GM18868 (cell line): Measurements from ENCODE around the gene PACC1.

ENCODE experiments used
- ATAC-seq: cut with Tn5 transposase; IDR thresholded peaks from one replicate; pipeline ENCODE4 v1.9.1; 2021; ENCODE audit warnings: mild to moderate bottlenecking, moderate library complexity; ENCODE audit not compliant: unreplicated experiment

PACC1 gene

GRCh38 chr1:212438831-212439237 is 24.1 kb upstream of the PACC1 start:
- ATAC-seq: no peak

GRCh38 chr1:212437179-212437798 is 22.6 kb upstream of the PACC1 start:
- ATAC-seq: no peak

- no peak for ATAC-seq
Observed at GRCh38 chr1:212434992-212435391, 20.3 kb upstream of the PACC1 start.

- no peak for ATAC-seq
Observed at GRCh38 chr1:212433577-212434462, 19.1 kb upstream of the PACC1 start.

- ATAC-seq: peak; percentile 99
Observed at GRCh38 chr1:212432661-212433576, 18.2 kb upstream of the PACC1 start, which contains the start of gene NENF. TSS of gene NENF (plus strand) at chr1:212432920. CDS start at chr1:212432944, 24 bp downstream.

GRCh38 chr1:212432272-212432660 is 17.6 kb upstream of the PACC1 start:
- no peak for ATAC-seq

GRCh38 chr1:212431644-212432043 is 17.0 kb upstream of the PACC1 start:
- ATAC-seq: no peak

- no peak for ATAC-seq
Observed at GRCh38 chr1:212430955-212431394, 16.3 kb upstream of the PACC1 start.

GRCh38 chr1:212430416-212430815 is 15.7 kb upstream of the PACC1 start:
- ATAC-seq: no peak

GRCh38 chr1:212428496-212428895 is 13.8 kb upstream of the PACC1 start:
- ATAC-seq: no peak

GRCh38 chr1:212423879-212424278 is 9.2 kb upstream of the PACC1 start:
- no peak for ATAC-seq

- ATAC-seq: no peak
Observed at GRCh38 chr1:212421165-212421564, 6.5 kb upstream of the PACC1 start.

GRCh38 chr1:212415107-212415841 is 588 bp upstream of the PACC1 start:
- no peak for ATAC-seq

- ATAC-seq: peak; percentile 8
Observed at GRCh38 chr1:212413902-212414327, 771 bp downstream of the PACC1 start.

GRCh38 chr1:212412374-212412773 is 2.3 kb downstream of the PACC1 start:
- ATAC-seq: no peak

GRCh38 chr1:212410231-212410820 is 4.4 kb downstream of the PACC1 start:
- no peak for ATAC-seq

GRCh38 chr1:212402666-212403321 is 11.9 kb downstream of the PACC1 start:
- ATAC-seq: no peak

- ATAC-seq: no peak
Observed at GRCh38 chr1:212401838-212402582, 12.7 kb downstream of the PACC1 start.

- no peak for ATAC-seq
Observed at GRCh38 chr1:212401042-212401441, 13.6 kb downstream of the PACC1 start.
